ENCODE data around the gene CAMTA1. TPM values are rescaled to one million over a fixed set of nuclear protein-coding genes. Genes with fewer than 3 reads are reported as not detected.

Gene CAMTA1
- polyA plus RNA-seq, 1 experiment: 64.9 TPM

DNA sequence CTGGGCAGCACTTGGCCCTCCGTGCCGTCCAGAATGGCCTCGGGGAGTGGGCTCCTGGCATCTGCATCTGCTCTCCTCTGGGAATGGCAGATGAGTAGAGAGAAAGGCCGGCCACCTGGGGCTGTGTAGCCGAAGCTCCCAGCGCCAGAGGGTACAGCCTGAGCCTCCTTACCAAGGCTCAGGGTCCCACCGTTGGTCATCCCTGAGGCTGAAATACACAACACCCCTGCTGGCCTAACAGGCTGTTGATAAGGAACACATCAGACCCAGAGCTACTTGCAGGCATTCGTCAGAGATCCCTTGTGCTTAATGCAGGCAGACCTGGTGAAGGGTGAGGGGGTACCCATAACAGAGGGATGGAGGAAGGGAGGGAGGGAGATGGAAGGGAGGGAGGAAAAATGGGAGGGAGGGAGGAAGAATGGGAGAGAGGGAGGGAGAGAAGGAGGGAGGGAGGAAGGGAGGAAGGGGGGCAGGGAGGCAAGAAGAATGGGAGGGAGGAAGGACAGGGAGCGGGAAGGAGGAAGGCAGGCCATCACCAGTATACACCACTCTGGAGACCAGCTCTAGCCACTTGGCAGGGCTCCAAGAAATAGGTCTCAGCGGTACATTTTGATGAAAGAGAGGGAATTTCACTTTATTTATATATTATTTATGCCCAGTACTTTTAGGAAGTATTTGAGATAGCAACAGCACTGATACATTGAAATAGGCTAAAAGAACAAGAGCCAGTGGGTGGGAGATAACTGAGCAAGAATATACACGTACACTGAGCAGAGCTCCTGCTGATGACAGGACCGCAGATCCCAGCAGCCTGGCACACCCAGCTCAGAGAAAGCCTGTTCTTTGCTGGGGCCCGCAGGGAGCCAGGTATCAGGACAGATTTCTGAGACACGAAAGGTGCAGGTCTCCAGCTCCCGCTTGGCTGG, 670.8 kb downstream of the CAMTA1 start:
- Histone ChIP-seq H3K27me3 (ENCODE audit: control insufficient read depth, insufficient read depth, low read length) (no peaks in the 10 kb centered on the region), H3K4me3 (ENCODE audit: low read depth, low read length) (no peak overlapping the region), H3K9me3 (ENCODE audit: control insufficient read depth, insufficient read depth, low read length) (no peaks in the 10 kb centered on the region), H3K27ac (ENCODE audit: low read depth, low read length) (no peak overlapping the region)
- ChIA-PET CTCF (no interaction called here), POLR2A (no interaction called here)
- no peak for DNase-seq (ENCODE audit: low read depth, low spot score)
- TF ChIP-seq, protein P1, sequence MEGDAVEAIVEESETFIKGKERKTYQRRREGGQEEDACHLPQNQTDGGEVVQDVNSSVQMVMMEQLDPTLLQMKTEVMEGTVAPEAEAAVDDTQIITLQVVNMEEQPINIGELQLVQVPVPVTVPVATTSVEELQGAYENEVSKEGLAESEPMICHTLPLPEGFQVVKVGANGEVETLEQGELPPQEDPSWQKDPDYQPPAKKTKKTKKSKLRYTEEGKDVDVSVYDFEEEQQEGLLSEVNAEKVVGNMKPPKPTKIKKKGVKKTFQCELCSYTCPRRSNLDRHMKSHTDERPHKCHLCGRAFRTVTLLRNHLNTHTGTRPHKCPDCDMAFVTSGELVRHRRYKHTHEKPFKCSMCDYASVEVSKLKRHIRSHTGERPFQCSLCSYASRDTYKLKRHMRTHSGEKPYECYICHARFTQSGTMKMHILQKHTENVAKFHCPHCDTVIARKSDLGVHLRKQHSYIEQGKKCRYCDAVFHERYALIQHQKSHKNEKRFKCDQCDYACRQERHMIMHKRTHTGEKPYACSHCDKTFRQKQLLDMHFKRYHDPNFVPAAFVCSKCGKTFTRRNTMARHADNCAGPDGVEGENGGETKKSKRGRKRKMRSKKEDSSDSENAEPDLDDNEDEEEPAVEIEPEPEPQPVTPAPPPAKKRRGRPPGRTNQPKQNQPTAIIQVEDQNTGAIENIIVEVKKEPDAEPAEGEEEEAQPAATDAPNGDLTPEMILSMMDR (IDR thresholded peaks at IDR 0.05; ENCODE audit: low read depth, low read length): no peak

DNA sequence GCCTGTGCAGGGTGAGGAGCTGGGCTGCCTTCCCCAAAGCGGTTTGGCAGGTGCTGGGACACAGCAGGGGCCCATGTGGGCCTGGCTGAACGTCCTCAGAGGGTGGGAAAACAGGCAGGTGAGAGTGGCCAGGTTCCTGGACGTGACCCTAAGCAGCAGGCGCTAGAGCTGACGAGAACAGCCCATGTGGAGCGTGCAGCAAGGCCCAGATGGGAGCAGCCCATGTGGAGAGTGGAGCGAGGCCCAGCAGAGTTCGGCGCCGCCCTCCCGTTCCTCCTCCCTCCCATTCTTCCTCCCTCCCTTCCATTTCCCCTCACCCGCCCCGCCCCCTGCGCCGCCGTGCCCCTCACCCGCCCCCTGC, 671.4 kb downstream of the CAMTA1 start:
- CTCF ChIA-PET: interaction anchor here (0.6 kb wide), 1 partner anchor 810 kb away, joined by 3 read pairs; no protein-coding TSS in a partner anchor
- Histone ChIP-seq H3K27me3 (ENCODE audit: control insufficient read depth, insufficient read depth, low read length) (no peaks in the 10 kb centered on the region), H3K27ac (ENCODE audit: low read depth, low read length) (no peak overlapping the region), H3K9me3 (ENCODE audit: control insufficient read depth, insufficient read depth, low read length) (no peaks in the 10 kb centered on the region), H3K4me3 (ENCODE audit: low read depth, low read length) (no peak overlapping the region)
- POLR2A ChIA-PET: interaction anchor here (0.7 kb wide), 1 partner anchor 21 kb away, joined by 3 read pairs; no protein-coding TSS in a partner anchor
- DNase-seq (ENCODE audit: low read depth, low spot score): no peak
- TF ChIP-seq, protein P1 (IDR thresholded peaks at IDR 0.05; ENCODE audit: low read depth, low read length): no peak

DNA sequence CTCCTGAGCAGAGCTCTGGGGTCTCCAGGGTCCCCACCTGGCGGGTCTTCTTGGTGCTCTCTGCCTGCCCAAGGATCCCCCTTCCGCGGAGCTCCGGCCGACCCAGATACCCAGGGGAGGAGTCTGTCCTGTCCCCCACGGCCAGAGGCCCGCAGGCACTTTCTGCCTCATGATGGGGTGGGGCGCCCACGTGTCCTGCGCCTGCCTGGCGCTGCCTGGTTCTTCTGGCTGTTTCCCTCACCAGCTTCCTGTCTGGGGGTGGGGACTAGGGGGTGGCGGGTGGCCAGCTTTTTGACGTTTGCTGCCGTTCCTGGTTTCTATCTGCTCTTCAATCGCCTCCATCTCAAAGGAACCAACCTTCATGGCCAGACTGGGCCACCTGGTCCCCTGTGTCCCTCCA, 672.6 kb downstream of the CAMTA1 start:
- TF ChIP-seq, protein P1 (IDR thresholded peaks at IDR 0.05; ENCODE audit: low read depth, low read length): no peak
- ChIA-PET CTCF (no interaction called here), POLR2A (no interaction called here)
- no peak for DNase-seq (ENCODE audit: low read depth, low spot score)
- Histone ChIP-seq H3K9me3 (ENCODE audit: control insufficient read depth, insufficient read depth, low read length) (no peaks in the 10 kb centered on the region; the same call in 1 of the 2 replicates), H3K27ac (ENCODE audit: low read depth, low read length) (no peak overlapping the region), H3K4me3 (ENCODE audit: low read depth, low read length) (no peak overlapping the region), H3K27me3 (ENCODE audit: control insufficient read depth, insufficient read depth, low read length) (no peaks in the 10 kb centered on the region)

DNA sequence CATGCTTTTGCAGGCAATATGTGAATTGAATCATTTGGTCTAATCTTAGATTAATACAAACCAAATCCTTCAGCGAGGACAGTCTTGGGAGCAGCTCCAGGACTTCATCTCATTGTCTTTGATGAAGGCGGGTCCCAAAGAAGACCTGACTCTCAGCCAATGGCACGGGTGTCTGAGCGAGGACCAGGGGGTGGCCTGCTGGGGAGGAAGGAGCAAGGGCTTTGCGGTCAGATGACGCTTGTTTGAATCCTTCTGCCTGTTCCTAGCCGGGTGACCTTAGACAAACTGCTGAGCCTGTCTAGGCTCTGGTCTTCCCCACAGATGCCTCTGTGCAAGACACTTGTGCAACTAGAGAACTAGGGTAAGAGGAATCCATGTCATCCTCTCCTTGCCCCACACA, 673.7 kb downstream of the CAMTA1 start:
- no peak overlapping the region for H3K27ac ChIP-seq (ENCODE audit: low read depth, low read length)
- H3K4me3 ChIP-seq (ENCODE audit: low read depth, low read length): no peak overlapping the region
- DNase-seq (ENCODE audit: low read depth, low spot score): no peak
- POLR2A ChIA-PET: no interaction called here
- H3K9me3 ChIP-seq (ENCODE audit: control insufficient read depth, insufficient read depth, low read length): no peaks in the 10 kb centered on the region; the same call in 1 of the 2 replicates
- H3K27me3 ChIP-seq (ENCODE audit: control insufficient read depth, insufficient read depth, low read length): no peaks in the 10 kb centered on the region
- TF ChIP-seq, protein P1 (IDR thresholded peaks at IDR 0.05; ENCODE audit: low read depth, low read length): no peak
- CTCF ChIA-PET: no interaction called here

DNA sequence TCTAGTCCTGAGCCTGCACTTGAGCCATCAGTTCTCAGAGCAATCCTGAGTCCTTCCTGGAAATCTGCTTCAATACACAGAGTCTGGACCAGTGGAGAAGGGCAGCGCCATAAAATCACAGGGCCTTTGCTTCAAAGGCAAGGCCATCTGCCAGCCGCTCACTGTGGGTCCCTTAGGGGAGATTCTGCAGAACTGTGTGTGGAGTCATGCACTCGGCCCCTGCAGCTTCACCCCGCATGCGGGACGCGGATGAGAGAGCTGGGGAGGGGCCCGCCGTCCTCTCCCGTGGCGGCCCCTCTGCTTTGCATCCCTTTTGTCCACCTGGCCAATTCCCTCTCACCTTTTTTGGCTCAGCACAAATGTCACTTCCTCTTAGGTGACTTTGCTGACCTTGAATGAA, 674.7 kb downstream of the CAMTA1 start:
- TF ChIP-seq, protein P1 (IDR thresholded peaks at IDR 0.05; ENCODE audit: low read depth, low read length): no peak
- Histone ChIP-seq H3K27me3 (ENCODE audit: control insufficient read depth, insufficient read depth, low read length) (no peaks in the 10 kb centered on the region), H3K27ac (ENCODE audit: low read depth, low read length) (no peak overlapping the region), H3K9me3 (ENCODE audit: control insufficient read depth, insufficient read depth, low read length) (no peaks in the 10 kb centered on the region; the same call in 1 of the 2 replicates), H3K4me3 (ENCODE audit: low read depth, low read length) (no peak overlapping the region)
- POLR2A ChIA-PET: no interaction called here
- no peak for DNase-seq (ENCODE audit: low read depth, low spot score)
- CTCF ChIA-PET: no interaction called here
